ENCODE measurements around the gene PYCARD. TPM values are rescaled to one million over a fixed set of nuclear protein-coding genes. Genes with fewer than 3 reads are reported as not detected.
"Not testable (repeated sequence)": the region's sequence is repeated elsewhere in the genome, so short reads cannot be mapped to it uniquely, and the experiment has no call there.

PYCARD gene
- polyA plus RNA-seq, 1 experiment, result 21.8 TPM

GRCh38 chr16:31204871-31205666 lies 2.5 kb upstream of the PYCARD start:
- POLR2A ChIA-PET, result no interaction called here
- Histone ChIP-seq H3K4me3 (ENCODE audit: low read depth, low read length) (no peak overlapping the region), H3K27ac (ENCODE audit: low read depth, low read length) (no peak overlapping the region), H3K9me3 (ENCODE audit: control insufficient read depth, insufficient read depth, low read length) (no peaks in the 10 kb centered on the region), H3K27me3 (ENCODE audit: control insufficient read depth, insufficient read depth, low read length) (peaks cover 29% of the 10 kb centered on the region)
- DNase-seq (ENCODE audit: low read depth, low spot score), result no peak
- CTCF ChIA-PET, result interaction anchor here (1.1 kb wide), 1 partner anchor 247 kb away, joined by 3 read pairs; no protein-coding TSS in a partner anchor
- TF ChIP-seq CTCF (IDR thresholded peaks at IDR 0.05; ENCODE audit: low read depth, low read length), result no peak

DNA sequence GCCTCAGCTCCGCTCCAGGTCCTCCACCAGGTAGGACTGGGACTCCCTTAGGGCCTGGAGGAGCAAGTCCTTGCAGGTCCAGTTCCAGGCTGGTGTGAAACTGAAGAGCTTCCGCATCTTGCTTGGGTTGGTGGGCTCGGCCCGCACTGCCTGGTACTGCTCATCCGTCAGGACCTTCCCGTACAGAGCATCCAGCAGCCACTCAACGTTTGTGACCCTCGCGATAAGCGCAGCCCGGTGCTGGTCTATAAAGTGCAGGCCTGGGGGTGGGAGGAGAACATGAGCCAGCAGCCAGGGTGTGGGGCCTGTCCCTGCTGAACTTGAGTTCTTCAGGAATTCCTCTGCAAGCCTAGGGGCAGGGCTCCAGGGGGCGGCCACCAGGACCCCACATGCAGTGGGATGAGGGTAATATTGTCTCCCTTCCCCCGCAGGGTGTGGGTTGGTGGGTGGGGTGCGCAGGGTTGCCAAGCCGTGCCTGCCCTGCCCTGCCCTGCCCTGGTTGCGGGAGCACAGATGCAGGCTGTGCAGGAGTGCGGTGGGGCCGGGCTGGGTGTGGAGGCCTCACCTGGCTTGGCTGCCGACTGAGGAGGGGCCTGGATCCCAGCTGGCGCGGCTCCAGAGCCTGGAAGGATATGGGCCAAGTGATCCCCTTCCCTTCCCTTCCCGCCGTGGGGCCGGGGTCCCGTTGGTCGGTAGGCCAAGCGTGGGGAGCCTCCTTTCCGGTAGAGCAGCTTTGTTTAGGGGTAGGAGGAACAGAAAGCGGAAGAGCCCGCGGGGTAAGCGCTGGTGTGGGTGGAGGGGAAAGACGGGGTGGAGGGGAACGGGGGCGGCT lies 762 bp downstream of the PYCARD start:
- peak overlapping the region; percentile 80 for H3K4me3 ChIP-seq (ENCODE audit: low read depth, low read length)
- CTCF ChIA-PET, result interaction anchor here (0.6 to 1.8 kb wide), 6 partner anchors 60 to 667 kb away, joined by 4 to 11 read pairs (median 4); no protein-coding TSS in a partner anchor
- H3K9me3 ChIP-seq (ENCODE audit: control insufficient read depth, insufficient read depth, low read length), result no peaks in the 10 kb centered on the region
- peaks cover 11% of the 10 kb centered on the region for H3K27me3 ChIP-seq (ENCODE audit: control insufficient read depth, insufficient read depth, low read length)
- POLR2A ChIA-PET, result interaction anchor here (0.7 to 3.8 kb wide), 11 partner anchors 8 to 667 kb away, joined by 3 to 43 read pairs (median 5); partner anchors contain the start of genes ARMC5, FUS, KAT8 and ZNF843
- no peak for DNase-seq (ENCODE audit: low read depth, low spot score)
- no peak for TF ChIP-seq CTCF (IDR thresholded peaks at IDR 0.05; ENCODE audit: low read depth, low read length)
- no peak overlapping the region for H3K27ac ChIP-seq (ENCODE audit: low read depth, low read length)

DNA sequence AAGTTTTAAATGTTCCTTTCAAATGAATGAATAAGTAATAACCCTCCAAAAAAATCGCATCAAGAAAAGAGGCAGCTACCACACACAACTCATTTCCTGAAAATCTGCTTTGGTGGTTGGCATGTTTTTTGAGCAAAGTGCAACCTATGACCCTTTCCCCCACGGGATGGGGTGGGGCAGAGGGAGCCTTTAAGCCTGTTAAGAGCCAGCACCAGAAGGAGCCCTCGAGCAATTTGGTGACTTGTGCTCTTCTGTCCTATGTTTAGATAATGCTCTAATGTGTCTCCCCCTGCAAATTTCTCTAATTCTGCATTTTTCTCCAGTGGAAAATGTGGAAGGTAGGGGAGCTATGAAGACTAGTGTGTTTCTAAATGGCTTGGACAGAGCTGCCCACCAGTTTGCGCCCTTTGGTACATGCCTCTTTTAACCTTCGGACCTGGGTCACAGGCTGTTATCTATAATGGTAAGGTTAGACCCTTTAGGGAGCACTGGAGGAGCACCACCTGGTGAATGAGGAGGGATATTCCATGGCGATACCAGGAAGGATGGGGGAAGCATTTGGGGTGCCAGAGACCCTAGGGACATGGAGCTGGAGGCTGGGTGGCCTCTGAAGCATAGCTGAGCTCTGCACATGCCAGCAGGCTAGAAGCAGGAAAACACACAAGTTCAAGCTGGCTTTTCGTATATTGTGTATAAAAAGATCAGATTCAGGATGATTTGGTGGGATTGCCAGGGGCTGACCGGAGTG lies 1.6 kb downstream of the PYCARD start:
- DNase-seq (ENCODE audit: low read depth, low spot score), result no peak
- peaks cover 6% of the 10 kb centered on the region for H3K27me3 ChIP-seq (ENCODE audit: control insufficient read depth, insufficient read depth, low read length)
- H3K27ac ChIP-seq (ENCODE audit: low read depth, low read length), result no peak overlapping the region
- ChIA-PET POLR2A (interaction anchor here (0.7 to 3.8 kb wide), 6 partner anchors 9 to 259 kb away, joined by 3 to 43 read pairs (median 6); partner anchors contain the start of genes ARMC5, FUS, KAT8 and ZNF843), CTCF (interaction anchor here (0.9 to 1.7 kb wide), 4 partner anchors 59 to 260 kb away, joined by 4 read pairs; no protein-coding TSS in a partner anchor)
- no peaks in the 10 kb centered on the region for H3K9me3 ChIP-seq (ENCODE audit: control insufficient read depth, insufficient read depth, low read length)
- peak overlapping the region; percentile 80 for H3K4me3 ChIP-seq (ENCODE audit: low read depth, low read length)
- TF ChIP-seq CTCF (IDR thresholded peaks at IDR 0.05; ENCODE audit: low read depth, low read length), result no peak

GRCh38 chr16:31200111-31200510 lies 2.4 kb downstream of the PYCARD start:
- CTCF ChIA-PET, result interaction anchor here (1.7 kb wide), 1 partner anchor 251 kb away, joined by 4 read pairs; no protein-coding TSS in a partner anchor
- POLR2A ChIA-PET, result interaction anchor here (0.7 to 3.8 kb wide), 3 partner anchors 10 to 260 kb away, joined by 3 to 43 read pairs (median 9); partner anchors contain the start of genes ARMC5 and FUS

More at GRCh38 chr16:31200111-31200510, 2.4 kb downstream of the PYCARD start:
- H3K4me3 ChIP-seq (ENCODE audit: low read depth, low read length); H3K27me3 ChIP-seq (ENCODE audit: control insufficient read depth, insufficient read depth, low read length); DNase-seq (ENCODE audit: low read depth, low spot score); H3K27ac ChIP-seq (ENCODE audit: low read depth, low read length); H3K9me3 ChIP-seq (ENCODE audit: control insufficient read depth, insufficient read depth, low read length): not testable (repeated sequence)
